Glutamatergic neuron (in vitro differentiated cells): ENCODE results near the gene NUDCD3. TPM values are rescaled to one million over a fixed set of nuclear protein-coding genes. Genes with fewer than 3 reads are reported as not detected.
"Not testable (repeated sequence)": the region's sequence is repeated elsewhere in the genome, so short reads cannot be mapped to it uniquely, and the experiment has no call there.

Experiments
- DNase-seq: peaks from one replicate; pipeline ENCODE4 v3.0.0; 2022
- H3K27ac Mint-ChIP-seq: one replicate; pipeline ENCODE4 v1.8.0; 2020; ENCODE audit warnings: mild to moderate bottlenecking, mixed read lengths, inconsistent platforms; ENCODE audit not compliant: unreplicated experiment
- H3K27me3 Mint-ChIP-seq: one replicate; pipeline ENCODE4 v1.8.0; 2020; ENCODE audit warnings: mild to moderate bottlenecking, moderate library complexity, mixed read lengths, inconsistent platforms; ENCODE audit not compliant: unreplicated experiment
- H3K36me3 Mint-ChIP-seq: one replicate; pipeline ENCODE4 v1.8.0; 2020; ENCODE audit warnings: mild to moderate bottlenecking, mixed read lengths, inconsistent platforms; ENCODE audit not compliant: unreplicated experiment
- H3K4me1 Mint-ChIP-seq: one replicate; pipeline ENCODE4 v1.8.0; 2020; ENCODE audit warnings: mild to moderate bottlenecking, low read depth, mixed read lengths, inconsistent platforms; ENCODE audit not compliant: unreplicated experiment
- H3K4me3 Mint-ChIP-seq: one replicate; pipeline ENCODE4 v1.8.0; 2020; ENCODE audit warnings: mild to moderate bottlenecking, mixed read lengths, inconsistent platforms; ENCODE audit not compliant: unreplicated experiment
- H3K9me3 Mint-ChIP-seq: one replicate; pipeline ENCODE4 v1.8.0; 2020; ENCODE audit warnings: mild to moderate bottlenecking, moderate library complexity, mixed read lengths, inconsistent platforms; ENCODE audit not compliant: unreplicated experiment
- CTCF ChIP-seq: fragments of 200-600 bp; sonication (generic); IDR thresholded peaks from one replicate; pipeline ENCODE4 v1.5.0; 2021; ENCODE audit not compliant: partially characterized antibody, unreplicated experiment
- total RNA-seq: library from RNA; stranded (reverse); fragmentation: NEBNext Ultra II Directional; extraction: Animal tissue kit (Norgen Biotek cat#: 25700); gene quantifications from one replicate; pipeline ENCODE4 v1.2.1, GENCODE V29; 2021; ENCODE audit not compliant: unreplicated experiment

The NUDCD3 gene
- total RNA-seq, 1 donor from 2014 or later, result 151 TPM

DNA sequence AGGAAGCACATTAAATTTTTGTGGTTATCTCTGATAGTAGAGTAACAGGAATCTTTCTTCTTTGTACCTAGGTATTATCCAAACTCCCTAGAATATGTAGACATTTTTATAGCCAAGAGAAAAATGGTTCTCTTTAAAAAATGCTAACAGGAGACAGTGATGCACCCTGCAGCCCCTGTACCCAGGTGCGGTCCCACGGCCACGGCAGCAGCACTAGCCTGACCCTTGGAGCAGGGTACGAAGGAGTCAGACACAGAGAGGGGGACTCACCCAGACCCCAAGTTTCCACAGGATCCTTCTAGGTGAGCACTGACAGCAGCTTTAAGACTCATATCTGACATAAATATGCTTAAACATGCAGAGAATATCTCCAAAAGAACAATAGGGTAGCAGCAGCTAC, 60.4 kb downstream of the NUDCD3 start:
- TF ChIP-seq CTCF, result no peak
- H3K27ac Mint-ChIP-seq, result no peak overlapping the region
- DNase-seq, result no peak
- H3K4me1 Mint-ChIP-seq, result peaks cover 6% of the 10 kb centered on the region
- peaks cover 1% of the 10 kb centered on the region for H3K9me3 Mint-ChIP-seq
- H3K36me3 Mint-ChIP-seq, result no peaks in the 10 kb centered on the region
- peaks cover 2% of the 10 kb centered on the region for H3K27me3 Mint-ChIP-seq
- no peak overlapping the region for H3K4me3 Mint-ChIP-seq

GRCh38 chr7:44424762-44425161, 65.7 kb downstream of the NUDCD3 start:
- not testable (repeated sequence) for H3K27ac Mint-ChIP-seq, H3K4me1 Mint-ChIP-seq, H3K4me3 Mint-ChIP-seq, H3K27me3 Mint-ChIP-seq, H3K36me3 Mint-ChIP-seq, H3K9me3 Mint-ChIP-seq, DNase-seq

GRCh38 chr7:44416941-44417340, 73.5 kb downstream of the NUDCD3 start:
- H3K27me3 Mint-ChIP-seq, result no peaks in the 10 kb centered on the region
- H3K27ac Mint-ChIP-seq, result no peak overlapping the region
- peaks cover 5% of the 10 kb centered on the region for H3K9me3 Mint-ChIP-seq
- peaks cover 11% of the 10 kb centered on the region for H3K4me1 Mint-ChIP-seq
- H3K36me3 Mint-ChIP-seq, result peaks cover 6% of the 10 kb centered on the region
- DNase-seq, result no peak
- H3K4me3 Mint-ChIP-seq, result no peak overlapping the region
- TF ChIP-seq CTCF, result no peak

DNA sequence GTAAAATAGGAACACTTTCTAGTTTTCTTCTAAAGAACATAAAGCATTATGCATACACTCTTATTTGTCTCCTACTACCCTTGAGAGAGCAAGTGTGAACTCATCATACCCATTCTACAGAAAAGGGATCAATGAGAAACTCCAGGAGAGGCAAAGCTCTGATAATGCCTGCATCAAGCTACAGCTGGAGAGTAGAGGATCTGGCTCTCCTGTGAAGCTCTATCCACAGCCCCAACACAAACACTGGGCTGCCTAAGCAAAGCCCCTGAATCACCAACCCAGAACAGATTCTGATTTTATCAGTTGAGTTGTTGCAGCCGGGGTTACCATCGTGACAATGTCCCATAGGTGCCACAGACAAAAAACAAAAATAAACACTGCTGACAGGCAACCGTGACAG, 74.9 kb downstream of the NUDCD3 start:
- Mint-ChIP-seq H3K36me3 (peaks cover 15% of the 10 kb centered on the region), H3K27ac (no peak overlapping the region), H3K4me3 (no peak overlapping the region), H3K27me3 (no peaks in the 10 kb centered on the region), H3K9me3 (peaks cover 8% of the 10 kb centered on the region), H3K4me1 (peaks cover 11% of the 10 kb centered on the region)
- no peak for DNase-seq
- no peak for TF ChIP-seq CTCF

GRCh38 chr7:44415047-44415446, 75.4 kb downstream of the NUDCD3 start:
- no peak overlapping the region for H3K4me3 Mint-ChIP-seq
- H3K9me3 Mint-ChIP-seq, result peaks cover 6% of the 10 kb centered on the region
- DNase-seq, result no peak
- H3K36me3 Mint-ChIP-seq, result peaks cover 16% of the 10 kb centered on the region
- TF ChIP-seq CTCF, result no peak
- H3K27ac Mint-ChIP-seq, result no peak overlapping the region
- H3K27me3 Mint-ChIP-seq, result peaks cover 1% of the 10 kb centered on the region
- H3K4me1 Mint-ChIP-seq, result peaks cover 9% of the 10 kb centered on the region

GRCh38 chr7:44411306-44411705, 79.2 kb downstream of the NUDCD3 start:
- no peak overlapping the region for H3K4me3 Mint-ChIP-seq
- H3K27ac Mint-ChIP-seq, result no peak overlapping the region
- DNase-seq, result no peak
- peaks cover 22% of the 10 kb centered on the region for H3K36me3 Mint-ChIP-seq
- H3K27me3 Mint-ChIP-seq, result peaks cover 6% of the 10 kb centered on the region
- H3K9me3 Mint-ChIP-seq, result peaks cover 7% of the 10 kb centered on the region
- no peak for TF ChIP-seq CTCF
- H3K4me1 Mint-ChIP-seq, result peaks cover 15% of the 10 kb centered on the region
